H1 (cell line): ENCODE results near the gene PRCD.

Source experiments
- CTCF ChIP-seq, 3 experiments: IDR thresholded peaks; 1 replicate in 2 of 3; 2 replicates in 1 of 3; pipeline versions ENCODE4 v1.5.1 to v1.6.1; 2011; ENCODE audit warnings: low read length in 3 of 3, mild to moderate bottlenecking in 3 of 3, inconsistent platforms in 2 of 3, low read depth in 1 of 3, moderate library complexity in 1 of 3; ENCODE audit not compliant: insufficient read depth in 1 of 3; ENCODE audit errors: control extremely low read depth in 1 of 3
- EGR1 ChIP-seq: IDR thresholded peaks from 2 replicates; pipeline ENCODE4 v1.6.1; 2011; ENCODE audit warnings: low read depth, low read length, borderline replicate concordance
- SP4 ChIP-seq: IDR thresholded peaks from 2 replicates; pipeline ENCODE4 v1.6.1; 2012; ENCODE audit warnings: low read length, inconsistent platforms
- YY1 ChIP-seq: IDR thresholded peaks from 2 replicates; pipeline ENCODE4 v1.6.1; 2011; ENCODE audit warnings: low read depth, mild to moderate bottlenecking, low read length

DNA sequence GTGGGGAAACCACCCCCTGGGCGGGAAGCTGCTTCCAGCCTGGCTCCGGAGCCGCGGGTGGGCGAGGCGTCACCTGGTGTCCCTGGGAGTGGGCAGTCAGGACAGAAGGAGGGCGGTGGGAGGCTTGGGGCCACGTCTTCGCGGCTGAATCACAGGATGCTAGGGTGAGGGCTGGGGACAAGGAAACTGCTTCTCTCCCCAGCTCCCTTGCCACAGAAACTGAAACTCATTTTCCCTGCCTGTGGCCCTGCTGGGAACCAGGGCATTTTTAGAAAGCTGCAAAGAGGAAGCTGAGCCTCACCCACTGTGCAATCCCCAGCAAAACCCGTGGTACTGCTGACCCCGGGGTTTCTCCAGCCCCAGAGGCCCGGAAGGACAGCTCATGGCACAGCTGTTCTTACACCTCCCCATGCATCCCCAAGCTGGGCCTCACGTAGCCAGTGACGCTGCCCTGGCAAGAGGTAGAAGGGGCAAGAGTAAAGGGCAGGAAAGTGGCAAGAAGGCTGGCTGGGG is 46.8 kb upstream of the PRCD start:
- TF ChIP-seq CTCF (IDR thresholded peaks at IDR 0.05; ENCODE audit: control extremely low read depth in 1 of 3, insufficient read depth in 1 of 3, low read depth in 1 of 3, low read length in 3 of 3): no peak
- TF ChIP-seq EGR1: no peak
- TF ChIP-seq YY1: no peak
- TF ChIP-seq SP4: no peak
